ENCODE results near the gene VDR.
A peak's percentile ranks its signal among the peaks of the same experiment; 100 is the strongest.
"Not testable (repeated sequence)": the region's sequence is repeated elsewhere in the genome, so short reads cannot be mapped to it uniquely, and the experiment has no call there.

VDR gene

GRCh38 chr12:47817272-47818006, 87.4 kb downstream of the VDR start:
- H3K4me1 Mint-ChIP-seq = peaks cover 68% of the 10 kb centered on the region
- H3K4me3 Mint-ChIP-seq = peak overlapping the region; percentile 89 to 94 (median 94)
- TF ChIP-seq, protein P1, sequence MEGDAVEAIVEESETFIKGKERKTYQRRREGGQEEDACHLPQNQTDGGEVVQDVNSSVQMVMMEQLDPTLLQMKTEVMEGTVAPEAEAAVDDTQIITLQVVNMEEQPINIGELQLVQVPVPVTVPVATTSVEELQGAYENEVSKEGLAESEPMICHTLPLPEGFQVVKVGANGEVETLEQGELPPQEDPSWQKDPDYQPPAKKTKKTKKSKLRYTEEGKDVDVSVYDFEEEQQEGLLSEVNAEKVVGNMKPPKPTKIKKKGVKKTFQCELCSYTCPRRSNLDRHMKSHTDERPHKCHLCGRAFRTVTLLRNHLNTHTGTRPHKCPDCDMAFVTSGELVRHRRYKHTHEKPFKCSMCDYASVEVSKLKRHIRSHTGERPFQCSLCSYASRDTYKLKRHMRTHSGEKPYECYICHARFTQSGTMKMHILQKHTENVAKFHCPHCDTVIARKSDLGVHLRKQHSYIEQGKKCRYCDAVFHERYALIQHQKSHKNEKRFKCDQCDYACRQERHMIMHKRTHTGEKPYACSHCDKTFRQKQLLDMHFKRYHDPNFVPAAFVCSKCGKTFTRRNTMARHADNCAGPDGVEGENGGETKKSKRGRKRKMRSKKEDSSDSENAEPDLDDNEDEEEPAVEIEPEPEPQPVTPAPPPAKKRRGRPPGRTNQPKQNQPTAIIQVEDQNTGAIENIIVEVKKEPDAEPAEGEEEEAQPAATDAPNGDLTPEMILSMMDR (IDR thresholded peaks at IDR 0.05; ENCODE audit: unreplicated experiment in 3 of 3) = no peak
- peak overlapping the region; percentile 92 to 96 (median 94) for H3K27ac Mint-ChIP-seq
- no peaks in the 10 kb centered on the region for H3K36me3 Mint-ChIP-seq (ENCODE audit: low read depth)
- H3K9me3 Mint-ChIP-seq = no peaks in the 10 kb centered on the region
- H3K27me3 Mint-ChIP-seq (ENCODE audit: low read depth) = no peaks in the 10 kb centered on the region

- H3K27ac Mint-ChIP-seq = peak overlapping the region; percentile 92 to 96 (median 94)
- H3K4me3 Mint-ChIP-seq = peak overlapping the region; percentile 89 to 94 (median 94)
- no peaks in the 10 kb centered on the region for H3K9me3 Mint-ChIP-seq
- no peaks in the 10 kb centered on the region for H3K36me3 Mint-ChIP-seq (ENCODE audit: low read depth)
- H3K27me3 Mint-ChIP-seq (ENCODE audit: low read depth) = no peaks in the 10 kb centered on the region
- TF ChIP-seq, protein P1 (IDR thresholded peaks at IDR 0.05; ENCODE audit: unreplicated experiment in 3 of 3) = no peak
- peaks cover 68% of the 10 kb centered on the region for H3K4me1 Mint-ChIP-seq
These were observed 88.2 kb downstream of the VDR start for GRCh38 chr12:47816403-47817271.

DNA sequence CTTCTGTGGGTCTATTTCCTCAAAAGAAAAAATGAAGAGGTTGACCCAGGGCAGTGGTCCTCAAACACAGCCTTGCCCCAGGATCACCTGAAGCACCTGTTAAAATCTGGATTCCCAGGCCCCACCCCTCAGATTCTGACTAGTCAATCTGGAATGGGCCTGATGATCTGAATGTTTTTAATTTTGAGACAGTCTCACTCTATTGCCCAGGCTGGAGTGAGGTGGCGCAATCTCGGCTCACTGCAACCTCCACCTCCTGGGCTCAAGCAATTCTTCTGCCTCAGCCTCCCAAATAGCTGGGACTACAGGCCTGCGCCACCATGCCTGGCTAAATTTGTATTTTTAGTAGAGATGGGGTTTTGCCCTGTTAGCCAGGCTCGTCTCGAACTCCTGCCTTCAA, 89.3 kb downstream of the VDR start:
- Mint-ChIP-seq H3K27ac (peak overlapping the region; percentile 88 to 98 (median 95)), H3K4me1 (peaks cover 68% of the 10 kb centered on the region)
- not testable (repeated sequence) for H3K4me3 Mint-ChIP-seq; H3K36me3 Mint-ChIP-seq (ENCODE audit: low read depth); H3K9me3 Mint-ChIP-seq; H3K27me3 Mint-ChIP-seq (ENCODE audit: low read depth)

- no peaks in the 10 kb centered on the region for H3K27me3 Mint-ChIP-seq (ENCODE audit: low read depth)
- H3K36me3 Mint-ChIP-seq (ENCODE audit: low read depth) = no peaks in the 10 kb centered on the region
- TF ChIP-seq, protein P1 (IDR thresholded peaks at IDR 0.05; ENCODE audit: unreplicated experiment in 3 of 3) = no peak
- no peaks in the 10 kb centered on the region for H3K9me3 Mint-ChIP-seq
- peak overlapping the region; percentile 88 to 98 (median 95) for H3K27ac Mint-ChIP-seq
- H3K4me1 Mint-ChIP-seq = peaks cover 66% of the 10 kb centered on the region
- peak overlapping the region in 2 of 3 experiments; percentile 10 to 19 for H3K4me3 Mint-ChIP-seq
These were observed 90.1 kb downstream of the VDR start for GRCh38 chr12:47814539-47815170.

GRCh38 chr12:47813511-47814196, 91.1 kb downstream of the VDR start:
- TF ChIP-seq, protein P1 (IDR thresholded peaks at IDR 0.05; ENCODE audit: unreplicated experiment in 3 of 3) = no peak
- Mint-ChIP-seq H3K36me3 (ENCODE audit: low read depth) (no peaks in the 10 kb centered on the region), H3K27me3 (ENCODE audit: low read depth) (no peaks in the 10 kb centered on the region), H3K27ac (peak overlapping the region; percentile 88 to 98 (median 95)), H3K4me3 (peak overlapping the region; percentile 63 to 77 (median 70)), H3K9me3 (no peaks in the 10 kb centered on the region), H3K4me1 (peaks cover 72% of the 10 kb centered on the region)
